ENCODE data around the gene ADGRV1.

GRCh38 chr5:90700299-90700698 lies 141.7 kb downstream of the ADGRV1 start:
- TF ChIP-seq RCOR1 (IDR thresholded peaks at IDR 0.05; ENCODE audit: low read depth, low read length) (no peak), CTCF (IDR thresholded peaks at IDR 0.05) (no peak), RAD21 (conservative IDR thresholded peaks at IDR 0.05 in 1 of 2, IDR thresholded peaks at IDR 0.05 in 1 of 2) (no peak), POLR2AphosphoS2 (conservative IDR thresholded peaks at IDR 0.05; ENCODE audit: low read length) (no peak), EP300 (IDR thresholded peaks at IDR 0.05) (no peak), MYC (IDR thresholded peaks at IDR 0.05; ENCODE audit: borderline replicate concordance, low read length) (no peak), RFX5 (IDR thresholded peaks at IDR 0.05) (no peak), JUN (IDR thresholded peaks at IDR 0.05) (no peak), HMGXB4 (CRISPR knock-in tag; IDR thresholded peaks at IDR 0.05; ENCODE audit: borderline replicate concordance) (no peak), MAFK (IDR thresholded peaks at IDR 0.05; ENCODE audit: partially characterized antibody) (no peak)
